ENCODE results near the gene SMARCA4.
"Not testable (repeated sequence)": the region's sequence is repeated elsewhere in the genome, so short reads cannot be mapped to it uniquely, and the experiment has no call there.

DNA sequence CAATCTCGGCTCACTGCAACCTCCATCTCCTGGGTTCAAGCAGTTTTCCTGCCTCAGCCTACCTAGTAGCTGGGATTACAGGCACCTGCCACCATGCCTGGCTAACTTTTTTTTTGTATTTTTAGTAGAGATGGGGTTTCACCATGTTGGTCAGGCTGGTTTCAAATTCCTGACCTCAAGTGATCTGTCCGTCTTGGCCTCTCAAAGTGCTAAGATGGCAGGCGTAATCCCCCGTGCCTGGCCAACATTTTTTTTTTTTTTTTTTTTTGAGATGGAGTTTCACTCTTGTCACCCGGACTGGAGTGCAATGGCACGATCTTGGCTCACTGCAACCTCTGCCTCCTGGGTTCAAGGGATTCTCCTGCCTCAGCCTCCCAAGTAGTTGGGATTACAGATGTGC is 31.3 kb downstream of the SMARCA4 start:
- not testable (repeated sequence) for TF ChIP-seq ZNF274 (IDR thresholded peaks at IDR 0.05; ENCODE audit: low read depth, low read length); YY1 (IDR thresholded peaks at IDR 0.05; ENCODE audit: insufficient read depth, insufficient read length); SUZ12 (IDR thresholded peaks at IDR 0.05; ENCODE audit: extremely low read depth, insufficient read depth, insufficient read length)

Measured in NT2/D1 (cell line).